HG02943 (cell line): ENCODE data around the gene CDC5L.

Source experiments
- ATAC-seq: cut with Tn5 transposase; IDR thresholded peaks from one replicate; pipeline ENCODE4 v1.9.1; 2021; ENCODE audit warnings: mild to moderate bottlenecking, low read depth, moderate library complexity; ENCODE audit not compliant: unreplicated experiment

CDC5L gene

GRCh38 chr6:44410363-44410762, 22.9 kb downstream of the CDC5L start:
- no peak for ATAC-seq

DNA sequence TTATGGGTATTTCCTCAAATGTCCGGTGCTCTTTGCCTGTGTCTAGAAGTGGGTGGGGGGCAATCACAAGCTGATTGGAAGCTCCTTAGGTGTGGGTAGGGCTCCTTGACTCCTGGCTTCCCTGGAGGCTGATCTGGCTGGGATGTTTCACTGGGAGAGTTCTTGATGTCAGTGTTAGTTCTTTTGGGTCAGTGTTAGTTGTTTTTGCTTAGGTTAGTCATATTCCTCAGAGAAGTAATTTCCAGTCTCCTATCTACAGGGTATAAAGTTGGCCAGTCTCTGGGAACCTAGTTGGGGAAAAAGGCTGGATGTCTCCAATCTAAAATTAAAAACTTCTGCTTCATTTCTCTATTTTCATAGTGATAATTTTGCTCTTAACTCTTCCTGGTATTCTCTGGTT, 23.6 kb downstream of the CDC5L start:
- no peak for ATAC-seq

- no peak for ATAC-seq
These were observed 27.9 kb downstream of the CDC5L start for GRCh38 chr6:44415449-44415848.

GRCh38 chr6:44415873-44416502, 28.5 kb downstream of the CDC5L start:
- no peak for ATAC-seq

DNA sequence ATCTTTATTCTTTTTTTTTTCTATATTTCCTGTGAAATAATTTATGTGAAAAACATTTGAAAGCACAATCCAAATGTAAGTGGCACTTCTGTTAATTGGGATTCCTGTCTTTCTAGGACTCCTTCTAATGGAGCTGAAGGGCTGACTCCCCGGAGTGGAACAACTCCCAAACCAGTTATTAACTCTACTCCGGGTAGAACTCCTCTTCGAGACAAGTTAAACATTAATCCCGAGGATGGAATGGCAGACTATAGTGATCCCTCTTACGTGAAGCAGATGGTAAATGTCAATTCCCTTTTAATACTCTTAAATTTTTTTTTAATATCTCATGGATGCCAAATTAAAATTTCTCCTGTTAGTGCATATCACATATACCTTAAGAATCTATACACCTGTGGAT, 35.0 kb downstream of the CDC5L start:
- ATAC-seq: no peak

DNA sequence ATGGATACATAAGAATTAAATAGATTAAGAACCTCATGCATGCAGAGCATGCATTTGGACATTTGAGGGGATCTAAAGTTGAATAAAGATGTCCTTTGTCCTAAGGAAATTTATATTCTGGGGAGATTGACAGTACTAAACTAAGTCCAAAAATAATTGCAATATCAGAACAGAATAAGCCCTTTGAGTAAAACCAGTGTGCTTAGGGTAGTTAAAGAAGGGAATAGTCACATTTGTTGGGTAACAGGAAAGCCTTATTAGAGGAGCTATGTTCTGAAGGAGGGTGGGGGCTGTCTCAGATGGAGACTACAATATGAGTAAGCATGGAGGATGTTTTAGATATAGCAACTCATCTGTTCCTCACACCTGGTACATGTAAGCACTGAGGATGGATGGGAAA, 35.8 kb downstream of the CDC5L start:
- no peak for ATAC-seq

DNA sequence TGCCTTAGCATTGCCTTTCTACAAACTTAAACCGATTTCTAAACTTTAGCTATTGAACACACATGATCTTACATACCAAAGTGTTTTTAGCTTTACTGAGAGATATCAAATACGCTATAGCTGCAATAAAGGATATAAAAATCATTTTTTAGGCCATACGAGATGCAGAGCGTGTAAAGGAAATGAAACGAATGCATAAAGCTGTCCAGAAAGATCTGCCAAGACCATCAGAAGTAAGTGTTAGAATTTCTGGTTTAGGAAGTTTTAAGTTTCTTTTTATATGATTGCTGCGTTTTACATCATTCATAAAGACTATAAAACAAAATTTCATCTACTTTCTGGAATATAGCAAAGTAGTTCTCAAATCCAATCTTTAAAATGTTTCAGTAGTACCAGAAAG, 38.4 kb downstream of the CDC5L start:
- no peak for ATAC-seq

- ATAC-seq: no peak
These were observed 41.2 kb downstream of the CDC5L start for GRCh38 chr6:44428682-44429081.

- ATAC-seq: no peak
These were observed 42.8 kb downstream of the CDC5L start for GRCh38 chr6:44430326-44430725.

DNA sequence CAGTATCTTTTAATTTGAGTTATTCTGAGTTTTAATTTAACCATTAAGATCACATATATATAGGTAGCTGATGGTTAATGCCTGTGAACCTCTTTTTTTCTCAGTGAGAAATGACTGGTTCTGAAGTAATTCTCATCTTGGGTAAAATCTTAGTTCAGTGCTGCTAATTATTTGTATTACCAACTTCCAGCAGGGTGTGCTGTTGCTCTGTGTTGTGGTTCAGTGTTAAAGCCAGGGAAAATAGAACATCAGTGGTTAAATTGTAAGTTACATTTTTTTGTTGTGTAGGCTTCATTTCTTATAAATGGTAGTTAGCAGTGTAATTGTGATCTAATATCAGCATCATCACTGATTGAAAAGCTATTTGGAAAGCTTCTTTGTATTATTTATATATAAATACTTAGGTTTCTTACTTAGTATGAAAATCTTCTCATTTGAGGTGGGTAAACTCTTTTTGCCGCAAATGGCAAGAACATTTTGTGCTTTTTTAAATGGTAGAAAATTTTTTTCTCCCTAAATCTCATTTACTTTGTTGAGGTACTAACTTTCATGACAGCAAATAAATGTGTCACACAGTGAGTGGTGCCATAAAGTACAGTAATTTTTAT, 43.7 kb downstream of the CDC5L start:
- ATAC-seq: no peak

DNA sequence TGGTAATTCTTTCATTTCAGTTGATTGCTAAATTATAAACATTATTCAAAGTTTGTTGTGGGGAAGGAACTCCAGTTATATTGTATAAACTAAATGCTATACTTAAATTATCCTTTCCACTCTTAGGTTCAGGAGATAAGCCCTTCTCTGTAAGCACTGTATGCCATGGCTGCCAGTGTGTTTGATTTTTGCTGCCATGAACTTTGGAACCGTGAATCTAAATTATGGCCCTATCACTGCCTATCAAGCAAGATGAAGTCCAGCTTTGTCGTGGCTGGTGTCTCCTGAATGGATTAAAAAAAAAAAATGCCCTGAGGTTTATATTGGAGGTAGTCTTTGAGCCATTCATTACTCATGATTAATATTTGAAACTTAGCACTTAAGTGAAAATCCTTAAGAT, 44.7 kb downstream of the CDC5L start:
- no peak for ATAC-seq

DNA sequence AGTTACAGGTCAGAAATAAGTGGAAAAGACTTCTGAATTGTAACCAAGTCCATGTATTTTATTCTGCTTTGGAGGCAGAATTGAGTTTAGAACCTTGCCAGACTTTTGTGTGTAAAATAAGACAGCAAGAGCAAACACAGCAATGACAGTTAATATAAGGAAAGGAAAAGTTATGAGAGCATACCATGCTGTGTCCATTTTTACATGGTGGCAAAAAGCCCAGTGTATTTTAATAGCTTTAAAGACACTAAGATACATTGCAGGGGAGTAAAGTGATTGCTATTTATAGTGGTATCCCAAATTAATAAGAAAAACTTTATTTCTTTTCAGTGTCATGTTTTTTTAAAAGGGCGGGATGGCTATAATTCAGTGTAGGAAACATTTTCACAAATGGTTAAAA, 45.2 kb downstream of the CDC5L start:
- no peak for ATAC-seq

DNA sequence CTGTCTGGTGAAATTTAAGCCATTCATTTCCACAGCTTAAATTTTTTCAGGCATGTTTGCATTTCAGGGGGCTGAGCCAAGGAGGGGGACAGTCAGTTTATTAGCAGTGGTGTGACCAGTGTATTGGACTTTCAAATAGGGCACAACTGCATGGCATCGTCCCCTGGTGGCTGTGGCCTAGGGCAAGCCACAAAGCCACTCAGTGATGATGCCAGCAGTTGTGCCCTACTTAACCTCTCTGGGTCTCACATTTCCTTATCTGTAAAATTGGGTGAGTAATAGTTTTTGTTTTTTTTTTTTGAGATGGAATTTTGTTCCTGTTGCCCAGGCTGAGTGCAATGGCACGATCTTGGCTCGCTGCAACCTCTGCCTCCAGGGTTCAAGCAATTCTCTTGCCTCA, 48.0 kb downstream of the CDC5L start:
- ATAC-seq: no peak

DNA sequence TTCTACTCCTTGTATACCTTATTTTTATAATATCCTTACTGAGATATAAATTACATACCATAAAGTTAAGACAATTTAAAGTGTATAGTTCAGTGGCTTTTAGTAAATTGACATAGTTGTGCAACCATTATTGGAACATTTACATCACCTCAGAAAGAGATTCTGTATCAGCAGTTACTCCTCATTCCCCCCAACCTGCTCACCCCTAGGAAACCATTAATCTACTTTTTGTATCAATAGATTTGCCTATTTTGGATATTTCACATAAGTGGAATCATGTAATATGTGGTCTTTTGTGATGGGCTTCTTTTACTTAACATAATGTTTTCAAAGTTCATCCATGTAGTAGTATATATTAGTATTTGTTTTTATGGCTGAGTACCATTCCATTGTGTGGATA, 51.3 kb downstream of the CDC5L start:
- no peak for ATAC-seq

- no peak for ATAC-seq
These were observed 52.0 kb downstream of the CDC5L start for GRCh38 chr6:44439270-44440045.

- no peak for ATAC-seq
These were observed 53.8 kb downstream of the CDC5L start for GRCh38 chr6:44441091-44441855.

- ATAC-seq: no peak
These were observed 54.7 kb downstream of the CDC5L start for GRCh38 chr6:44442236-44442635.

DNA sequence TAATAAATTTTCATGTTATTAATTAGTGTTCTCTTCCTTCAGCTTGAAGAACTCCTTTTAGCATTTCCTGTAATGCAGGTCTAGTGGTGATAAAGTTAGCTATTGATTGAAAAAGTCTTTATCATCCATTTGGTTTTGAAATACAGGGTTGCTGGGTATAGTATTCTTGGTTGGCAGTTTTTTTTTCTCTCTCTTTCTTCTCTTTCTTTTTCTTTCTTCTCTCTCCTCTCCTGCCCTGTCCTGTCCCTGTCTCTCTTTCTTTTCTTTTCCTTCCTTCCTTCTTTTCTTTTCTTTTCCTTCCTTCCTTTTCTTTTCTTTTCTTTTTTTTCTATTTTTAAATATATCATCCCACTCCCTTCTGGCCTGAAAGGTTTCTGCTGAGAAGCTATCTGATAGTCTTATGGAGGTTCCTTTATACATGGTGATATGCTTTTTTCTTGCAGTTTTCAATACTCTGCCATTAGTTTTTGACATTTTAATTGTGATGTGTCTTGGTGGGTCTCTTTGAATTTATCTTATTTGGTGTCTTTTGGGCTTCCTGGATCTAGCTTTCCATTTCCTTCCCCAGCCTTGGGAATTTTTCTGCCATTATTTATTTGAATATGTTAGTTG, 55.4 kb downstream of the CDC5L start:
- no peak for ATAC-seq

GRCh38 chr6:44444853-44445252, 57.3 kb downstream of the CDC5L start:
- no peak for ATAC-seq

GRCh38 chr6:44446626-44447300, 59.3 kb downstream of the CDC5L start:
- ATAC-seq: no peak
